NB4 (cell line): ENCODE measurements around the gene CCDC136.

Experiments
- MYC ChIP-seq: IDR thresholded peaks from 2 replicates; pipeline ENCODE4 v1.6.1; 2011; ENCODE audit warnings: low read depth, low read length
- POLR2A ChIP-seq: IDR thresholded peaks from 2 replicates; pipeline ENCODE4 v1.6.1; 2011; ENCODE audit warnings: mild to moderate bottlenecking; ENCODE audit not compliant: insufficient read length; ENCODE audit errors: extremely low read depth
- TF ChIP-seq, protein P1 (sequence below): IDR thresholded peaks from one replicate; pipeline ENCODE4 v1.5.1; 2012; ENCODE audit warnings: low read depth, low read length

DNA sequence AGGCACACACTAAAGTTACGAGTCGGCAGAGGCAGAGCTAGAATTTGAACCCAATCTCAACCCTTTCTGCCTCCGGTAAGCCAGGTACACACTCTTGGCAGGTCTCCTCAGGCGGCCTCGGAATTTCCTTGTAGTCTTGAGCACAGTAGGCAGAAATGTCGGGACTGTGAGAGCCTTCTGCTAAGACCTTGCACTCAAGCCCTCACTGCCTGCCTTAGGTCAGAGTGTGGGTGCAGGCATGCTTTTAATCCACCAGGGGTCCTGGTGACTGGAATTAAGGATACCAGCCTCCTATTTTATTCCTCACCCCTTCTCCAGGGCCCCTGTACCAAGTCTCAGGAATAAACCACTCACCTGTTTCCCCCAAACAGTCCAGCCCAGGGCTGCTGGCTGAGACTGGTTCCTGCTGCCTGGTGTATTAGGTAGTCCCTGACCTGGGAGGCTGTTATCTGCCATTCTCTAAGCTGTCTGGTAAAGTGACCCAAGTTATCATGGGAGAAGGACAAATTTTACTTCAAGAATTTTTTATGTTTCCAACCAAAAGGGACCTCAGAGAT is 71.7 kb downstream of the CCDC136 start:
- TF ChIP-seq POLR2A (no peak), MYC (no peak)
- TF ChIP-seq, protein P1, sequence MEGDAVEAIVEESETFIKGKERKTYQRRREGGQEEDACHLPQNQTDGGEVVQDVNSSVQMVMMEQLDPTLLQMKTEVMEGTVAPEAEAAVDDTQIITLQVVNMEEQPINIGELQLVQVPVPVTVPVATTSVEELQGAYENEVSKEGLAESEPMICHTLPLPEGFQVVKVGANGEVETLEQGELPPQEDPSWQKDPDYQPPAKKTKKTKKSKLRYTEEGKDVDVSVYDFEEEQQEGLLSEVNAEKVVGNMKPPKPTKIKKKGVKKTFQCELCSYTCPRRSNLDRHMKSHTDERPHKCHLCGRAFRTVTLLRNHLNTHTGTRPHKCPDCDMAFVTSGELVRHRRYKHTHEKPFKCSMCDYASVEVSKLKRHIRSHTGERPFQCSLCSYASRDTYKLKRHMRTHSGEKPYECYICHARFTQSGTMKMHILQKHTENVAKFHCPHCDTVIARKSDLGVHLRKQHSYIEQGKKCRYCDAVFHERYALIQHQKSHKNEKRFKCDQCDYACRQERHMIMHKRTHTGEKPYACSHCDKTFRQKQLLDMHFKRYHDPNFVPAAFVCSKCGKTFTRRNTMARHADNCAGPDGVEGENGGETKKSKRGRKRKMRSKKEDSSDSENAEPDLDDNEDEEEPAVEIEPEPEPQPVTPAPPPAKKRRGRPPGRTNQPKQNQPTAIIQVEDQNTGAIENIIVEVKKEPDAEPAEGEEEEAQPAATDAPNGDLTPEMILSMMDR, result peak; percentile 73
